Activated naive CD8-positive, alpha-beta T cell (primary cell): ENCODE measurements around the gene RPS15.
A peak's percentile ranks its signal among the peaks of the same experiment; 100 is the strongest.

Experiments
- H3K27ac Mint-ChIP-seq: one replicate; pipeline ENCODE4 v1.8.0; 2021; ENCODE audit warnings: mixed read lengths
- H3K27me3 Mint-ChIP-seq: one replicate; pipeline ENCODE4 v1.8.0; 2021; ENCODE audit warnings: mixed read lengths
- H3K36me3 Mint-ChIP-seq: one replicate; pipeline ENCODE4 v1.8.0; 2021; ENCODE audit warnings: mixed read lengths
- H3K4me1 Mint-ChIP-seq: one replicate; pipeline ENCODE4 v1.8.0; 2021; ENCODE audit warnings: low read depth, mixed read lengths
- H3K4me3 Mint-ChIP-seq: one replicate; pipeline ENCODE4 v1.8.0; 2021; ENCODE audit warnings: mild to moderate bottlenecking, mixed read lengths
- H3K9me3 Mint-ChIP-seq: one replicate; pipeline ENCODE4 v1.8.0; 2021; ENCODE audit warnings: low read depth, mixed read lengths

The RPS15 gene

GRCh38 chr19:1447944-1448343 lies 9.7 kb downstream of the RPS15 start:
- no peaks in the 10 kb centered on the region for H3K9me3 Mint-ChIP-seq
- peaks cover 18% of the 10 kb centered on the region for H3K4me1 Mint-ChIP-seq
- H3K27me3 Mint-ChIP-seq, result peaks cover 28% of the 10 kb centered on the region
- no peak overlapping the region for H3K27ac Mint-ChIP-seq
- no peaks in the 10 kb centered on the region for H3K36me3 Mint-ChIP-seq
- H3K4me3 Mint-ChIP-seq, result peak overlapping the region; percentile 20

- Mint-ChIP-seq H3K36me3 (no peaks in the 10 kb centered on the region), H3K27me3 (peaks cover 32% of the 10 kb centered on the region), H3K4me1 (peaks cover 16% of the 10 kb centered on the region), H3K4me3 (peak within 1 kb of the TSS; percentile 48), H3K9me3 (no peaks in the 10 kb centered on the region), H3K27ac (no peak within 1 kb of the TSS)
Observed at GRCh38 chr19:1449467-1450442, 11.6 kb downstream of the RPS15 start, which contains the start of gene APC2. TSS of gene APC2 (plus strand) at chr19:1450121. CDS start at chr19:1453002, 2,881 bp downstream.

- no peaks in the 10 kb centered on the region for H3K36me3 Mint-ChIP-seq
- H3K27ac Mint-ChIP-seq, result no peak overlapping the region
- peaks cover 36% of the 10 kb centered on the region for H3K27me3 Mint-ChIP-seq
- H3K9me3 Mint-ChIP-seq, result no peaks in the 10 kb centered on the region
- peak overlapping the region; percentile 9 for H3K4me3 Mint-ChIP-seq
- peaks cover 21% of the 10 kb centered on the region for H3K4me1 Mint-ChIP-seq
Observed at GRCh38 chr19:1450735-1451731, 12.8 kb downstream of the RPS15 start.

GRCh38 chr19:1451916-1452801 lies 14.0 kb downstream of the RPS15 start:
- H3K27ac Mint-ChIP-seq, result no peak overlapping the region

GRCh38 chr19:1452802-1453524 lies 14.8 kb downstream of the RPS15 start:
- H3K4me1 Mint-ChIP-seq, result peaks cover 20% of the 10 kb centered on the region
- H3K4me3 Mint-ChIP-seq, result no peak overlapping the region
- no peaks in the 10 kb centered on the region for H3K36me3 Mint-ChIP-seq
- H3K9me3 Mint-ChIP-seq, result no peaks in the 10 kb centered on the region
- H3K27ac Mint-ChIP-seq, result no peak overlapping the region
- H3K27me3 Mint-ChIP-seq, result peaks cover 27% of the 10 kb centered on the region

More at GRCh38 chr19:1451916-1452801, 14.0 kb downstream of the RPS15 start:
- Mint-ChIP-seq H3K9me3 (no peaks in the 10 kb centered on the region), H3K4me3 (no peak overlapping the region), H3K36me3 (no peaks in the 10 kb centered on the region), H3K27me3 (peaks cover 35% of the 10 kb centered on the region), H3K4me1 (peaks cover 21% of the 10 kb centered on the region)

GRCh38 chr19:1453525-1454364 lies 15.5 kb downstream of the RPS15 start:
- no peaks in the 10 kb centered on the region for H3K9me3 Mint-ChIP-seq
- no peak overlapping the region for H3K27ac Mint-ChIP-seq
- H3K4me3 Mint-ChIP-seq, result no peak overlapping the region
- H3K36me3 Mint-ChIP-seq, result no peaks in the 10 kb centered on the region
- peaks cover 18% of the 10 kb centered on the region for H3K4me1 Mint-ChIP-seq
- H3K27me3 Mint-ChIP-seq, result peaks cover 24% of the 10 kb centered on the region

GRCh38 chr19:1455002-1455335 lies 16.8 kb downstream of the RPS15 start:
- H3K27ac Mint-ChIP-seq, result no peak overlapping the region
- H3K27me3 Mint-ChIP-seq, result peaks cover 19% of the 10 kb centered on the region
- no peak overlapping the region for H3K4me3 Mint-ChIP-seq
- H3K4me1 Mint-ChIP-seq, result peaks cover 16% of the 10 kb centered on the region
- no peaks in the 10 kb centered on the region for H3K9me3 Mint-ChIP-seq
- no peaks in the 10 kb centered on the region for H3K36me3 Mint-ChIP-seq

- H3K27ac Mint-ChIP-seq, result no peak overlapping the region
- H3K4me1 Mint-ChIP-seq, result peaks cover 14% of the 10 kb centered on the region
- no peaks in the 10 kb centered on the region for H3K9me3 Mint-ChIP-seq
- H3K36me3 Mint-ChIP-seq, result no peaks in the 10 kb centered on the region
- peak overlapping the region; percentile 64 for H3K4me3 Mint-ChIP-seq
- peaks cover 16% of the 10 kb centered on the region for H3K27me3 Mint-ChIP-seq
Observed at GRCh38 chr19:1455336-1456120, 17.3 kb downstream of the RPS15 start.

GRCh38 chr19:1456121-1456900 lies 18.1 kb downstream of the RPS15 start:
- no peak overlapping the region for H3K4me3 Mint-ChIP-seq
- H3K9me3 Mint-ChIP-seq, result no peaks in the 10 kb centered on the region
- H3K4me1 Mint-ChIP-seq, result peaks cover 14% of the 10 kb centered on the region
- no peaks in the 10 kb centered on the region for H3K36me3 Mint-ChIP-seq
- no peak overlapping the region for H3K27ac Mint-ChIP-seq
- H3K27me3 Mint-ChIP-seq, result peaks cover 9% of the 10 kb centered on the region

GRCh38 chr19:1457031-1457739 lies 19.0 kb downstream of the RPS15 start:
- H3K36me3 Mint-ChIP-seq, result no peaks in the 10 kb centered on the region
- H3K4me1 Mint-ChIP-seq, result peaks cover 14% of the 10 kb centered on the region
- H3K27ac Mint-ChIP-seq, result no peak overlapping the region
- no peaks in the 10 kb centered on the region for H3K9me3 Mint-ChIP-seq
- H3K27me3 Mint-ChIP-seq, result peaks cover 9% of the 10 kb centered on the region
- H3K4me3 Mint-ChIP-seq, result no peak overlapping the region

- H3K36me3 Mint-ChIP-seq, result no peaks in the 10 kb centered on the region
- peaks cover 14% of the 10 kb centered on the region for H3K4me1 Mint-ChIP-seq
- no peak overlapping the region for H3K27ac Mint-ChIP-seq
- H3K9me3 Mint-ChIP-seq, result no peaks in the 10 kb centered on the region
- H3K4me3 Mint-ChIP-seq, result no peak overlapping the region
- H3K27me3 Mint-ChIP-seq, result peaks cover 9% of the 10 kb centered on the region
Observed at GRCh38 chr19:1457892-1458291, 19.7 kb downstream of the RPS15 start.
